ENCODE data around the gene INAVA.
A peak's percentile ranks its signal among the peaks of the same experiment; 100 is the strongest.

The INAVA gene

GRCh38 chr1:200866521-200866920 is 28.2 kb upstream of the INAVA start:
- Histone ChIP-seq H3K27ac (no peak overlapping the region), H3K36me3 (replicated peaks) (peaks cover 10% of the 10 kb centered on the region), H3K27me3 (replicated peaks) (no peaks in the 10 kb centered on the region), H3K4me3 (ENCODE audit: low read depth, low read length) (no peak overlapping the region)
- TF ChIP-seq CTCF (IDR thresholded peaks at IDR 0.05; ENCODE audit: low read depth, low read length, missing control alignments), result no peak
- peak; percentile 28 for DNase-seq
- in situ Hi-C loops (cut with HindIII; ENCODE audit: low pct_ligation_motif_present, low sequenced_read_pairs), result no loop called here

DNA sequence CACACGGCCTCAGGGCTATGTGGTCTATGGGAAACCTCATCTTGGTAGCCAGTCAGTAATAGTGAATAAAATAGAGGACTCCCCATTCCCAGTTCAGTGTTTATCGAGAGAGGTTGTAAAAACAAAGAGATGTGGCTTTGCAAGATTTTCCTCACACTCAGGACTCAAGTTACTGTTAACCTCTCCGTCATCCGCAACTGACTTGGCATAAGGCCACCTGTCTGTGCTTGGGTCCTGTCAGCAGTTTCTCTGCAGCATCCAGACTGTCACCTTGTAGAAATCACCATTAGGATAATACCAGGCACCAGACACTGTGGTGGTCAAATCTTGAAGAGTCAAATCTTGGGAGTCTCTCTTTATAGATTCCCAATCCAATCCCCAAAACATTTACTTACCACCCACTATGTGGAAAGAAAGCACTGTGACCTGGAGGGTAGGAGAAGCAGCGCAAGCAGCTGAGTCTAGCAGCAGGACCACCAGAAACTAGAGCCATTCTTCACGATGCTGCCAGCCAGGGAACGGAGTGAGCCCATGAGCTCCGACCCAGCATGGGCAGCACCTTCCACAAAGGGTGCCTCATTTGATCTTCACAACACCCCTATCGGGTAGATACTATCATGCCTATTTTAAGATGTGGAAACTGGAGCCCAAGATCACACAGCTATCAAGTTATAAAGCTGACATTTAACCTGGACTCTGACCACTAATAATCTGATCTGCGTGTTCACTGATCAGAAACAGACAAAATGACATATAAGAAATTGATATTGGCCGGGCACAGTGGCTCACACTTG is 27.5 kb upstream of the INAVA start:
- H3K27ac ChIP-seq, result no peak overlapping the region
- TF ChIP-seq CTCF (IDR thresholded peaks at IDR 0.05; ENCODE audit: low read depth, low read length, missing control alignments), result no peak
- in situ Hi-C loops (cut with HindIII; ENCODE audit: low pct_ligation_motif_present, low sequenced_read_pairs), result no loop called here
- DNase-seq, result peak; percentile 55
- H3K4me3 ChIP-seq (ENCODE audit: low read depth, low read length), result no peak overlapping the region
- H3K27me3 ChIP-seq (replicated peaks), result peaks cover 6% of the 10 kb centered on the region
- H3K36me3 ChIP-seq (replicated peaks), result peaks cover 10% of the 10 kb centered on the region

DNA sequence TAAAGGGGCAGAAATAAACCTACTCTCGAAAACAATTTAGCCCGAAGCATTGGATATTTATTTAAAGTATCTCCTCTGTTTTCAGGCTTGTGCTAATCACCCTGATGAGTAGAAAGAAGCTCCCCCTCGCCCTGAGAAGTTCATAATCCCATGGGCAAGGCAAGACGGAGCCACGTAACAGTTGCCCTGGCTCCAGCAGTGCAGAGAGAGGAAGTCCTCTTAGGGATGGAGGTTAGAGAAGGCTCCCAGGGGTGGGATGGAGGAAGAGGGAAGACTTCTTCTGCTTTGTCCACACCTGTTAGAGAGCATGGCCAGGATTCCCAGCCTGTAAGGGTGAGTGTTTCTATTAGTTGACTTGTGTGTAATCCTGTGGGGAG is 25.3 kb upstream of the INAVA start:
- DNase-seq, result no peak
- Histone ChIP-seq H3K36me3 (replicated peaks) (no peaks in the 10 kb centered on the region), H3K4me3 (ENCODE audit: low read depth, low read length) (no peak overlapping the region), H3K27me3 (replicated peaks) (peaks cover 26% of the 10 kb centered on the region), H3K27ac (no peak overlapping the region)
- in situ Hi-C loops (cut with HindIII; ENCODE audit: low pct_ligation_motif_present, low sequenced_read_pairs), result no loop called here
- TF ChIP-seq CTCF (IDR thresholded peaks at IDR 0.05; ENCODE audit: low read depth, low read length, missing control alignments), result no peak

- TF ChIP-seq CTCF (IDR thresholded peaks at IDR 0.05; ENCODE audit: low read depth, low read length, missing control alignments), result no peak
- peaks cover 30% of the 10 kb centered on the region for H3K27me3 ChIP-seq (replicated peaks)
- H3K4me3 ChIP-seq (ENCODE audit: low read depth, low read length), result no peak overlapping the region
- in situ Hi-C loops (cut with HindIII; ENCODE audit: low pct_ligation_motif_present, low sequenced_read_pairs), result no loop called here
- no peaks in the 10 kb centered on the region for H3K36me3 ChIP-seq (replicated peaks)
- H3K27ac ChIP-seq, result no peak overlapping the region
- DNase-seq, result no peak
These were observed 24.8 kb upstream of the INAVA start for GRCh38 chr1:200869753-200870391.

DNA sequence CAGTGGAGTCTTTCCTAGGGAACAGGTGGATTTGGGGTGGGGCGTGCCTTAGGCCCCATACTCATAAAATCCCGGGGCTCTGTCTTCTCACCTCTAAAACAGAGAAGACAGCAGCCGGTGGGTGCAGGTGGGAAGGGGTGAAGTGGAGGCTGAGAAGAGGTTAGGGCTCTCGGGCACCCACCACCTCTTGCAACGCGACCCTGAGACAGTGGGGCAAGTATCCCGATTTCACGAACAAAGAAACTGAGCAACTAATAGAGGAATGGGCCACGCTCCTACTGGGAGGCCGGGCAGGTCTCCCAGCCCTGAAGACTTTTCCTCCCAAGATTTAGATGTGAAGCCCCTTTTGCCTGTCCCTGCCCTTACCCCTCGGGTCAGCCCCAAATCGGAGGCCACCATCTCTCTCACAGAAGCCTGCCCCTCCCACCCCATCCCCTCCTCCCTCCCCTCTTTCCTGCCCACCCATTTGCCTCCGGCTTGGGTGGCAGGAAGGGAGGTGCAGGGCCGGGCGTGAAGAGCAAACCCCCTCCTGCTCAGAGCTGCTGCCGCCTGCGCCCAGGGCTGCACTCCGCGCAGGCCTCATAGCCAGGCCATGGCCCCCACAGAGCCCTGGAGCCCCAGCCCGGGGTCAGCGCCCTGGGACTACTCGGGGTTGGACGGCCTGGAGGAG is 22.1 kb upstream of the INAVA start, which contains the start of gene GPR25:
GPR25 (plus strand) TSS at position 536 of the 670 bp plus-strand sequence; CDS start at position 593, 57 bp downstream.
- Histone ChIP-seq H3K27ac (no peak within 1 kb of the TSS), H3K27me3 (replicated peaks) (peaks cover 51% of the 10 kb centered on the region), H3K36me3 (replicated peaks) (no peaks in the 10 kb centered on the region), H3K4me3 (ENCODE audit: low read depth, low read length) (peak within 1 kb of the TSS; percentile 12)
- in situ Hi-C loops (cut with HindIII; ENCODE audit: low pct_ligation_motif_present, low sequenced_read_pairs), result no loop called here
- no peak for DNase-seq
- no peak for TF ChIP-seq CTCF (IDR thresholded peaks at IDR 0.05; ENCODE audit: low read depth, low read length, missing control alignments)
